Left forelimb (tissue), 1 donor: Measurements from ENCODE around the gene EMILIN2.
"Not testable (repeated sequence)": the region's sequence is repeated elsewhere in the genome, so short reads cannot be mapped to it uniquely, and the experiment has no call there.

ENCODE experiments used
- DNase-seq: peaks from one replicate; pipeline ENCODE4 v3.0.0-alpha.2; 2018; ENCODE audit warnings: low spot score

Gene EMILIN2

GRCh38 chr18:2846636-2847316, at the start of gene EMILIN2:
TSS of gene EMILIN2 (plus strand) at chr18:2847006. CDS start at chr18:2847189, 183 bp downstream.
- DNase-seq: peak; percentile 86

- no peak for DNase-seq
Observed at GRCh38 chr18:2797951-2798350, 48.9 kb upstream of the EMILIN2 start.

GRCh38 chr18:2799369-2799768, 47.4 kb upstream of the EMILIN2 start:
- no peak for DNase-seq

GRCh38 chr18:2805970-2806943, 40.5 kb upstream of the EMILIN2 start:
- DNase-seq: no peak

DNA sequence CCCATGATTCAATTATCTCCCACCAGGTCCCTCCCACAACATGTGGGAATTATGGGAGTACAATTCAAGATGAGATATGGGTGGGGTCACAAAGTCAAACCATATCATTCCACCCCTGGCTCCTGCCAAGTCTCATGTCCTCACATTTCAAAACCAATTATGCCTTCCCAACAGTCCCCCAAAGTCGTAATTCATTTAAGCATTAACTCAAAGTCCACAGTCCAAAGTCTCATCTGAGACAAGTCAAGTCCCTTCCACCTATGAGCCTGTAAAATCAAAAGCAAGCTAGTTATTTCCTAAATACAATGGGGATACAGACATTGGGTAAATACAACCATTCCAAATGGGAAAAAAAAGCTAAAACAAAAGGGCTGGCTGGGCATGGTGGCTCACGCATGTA, 38.2 kb upstream of the EMILIN2 start:
- not testable (repeated sequence) for DNase-seq

GRCh38 chr18:2809666-2810183, 37.1 kb upstream of the EMILIN2 start:
- DNase-seq: not testable (repeated sequence)

GRCh38 chr18:2811416-2811815, 35.4 kb upstream of the EMILIN2 start:
- no peak for DNase-seq

GRCh38 chr18:2814928-2815327, 31.9 kb upstream of the EMILIN2 start:
- no peak for DNase-seq

DNA sequence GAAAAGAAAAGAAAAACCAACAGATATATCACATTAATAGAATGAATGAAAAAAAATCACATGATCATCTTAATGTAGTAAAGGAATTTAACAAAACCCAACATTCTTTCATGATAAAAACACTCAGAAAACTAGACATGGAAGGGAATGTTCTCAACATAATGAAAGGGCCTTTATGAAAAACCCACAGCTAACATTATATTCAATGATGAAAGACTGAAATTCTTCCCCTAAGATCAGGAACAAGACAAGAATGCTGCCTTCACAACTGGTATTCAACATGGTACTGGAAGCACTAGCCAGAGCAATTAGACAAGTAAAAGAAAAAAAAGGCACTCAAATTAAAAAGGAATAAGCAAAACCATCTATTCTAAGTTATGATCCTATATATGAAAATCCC, 28.5 kb upstream of the EMILIN2 start:
- DNase-seq: no peak

GRCh38 chr18:2821695-2822094, 25.1 kb upstream of the EMILIN2 start:
- DNase-seq: no peak

- no peak for DNase-seq
Observed at GRCh38 chr18:2822213-2822921, 24.4 kb upstream of the EMILIN2 start.

DNA sequence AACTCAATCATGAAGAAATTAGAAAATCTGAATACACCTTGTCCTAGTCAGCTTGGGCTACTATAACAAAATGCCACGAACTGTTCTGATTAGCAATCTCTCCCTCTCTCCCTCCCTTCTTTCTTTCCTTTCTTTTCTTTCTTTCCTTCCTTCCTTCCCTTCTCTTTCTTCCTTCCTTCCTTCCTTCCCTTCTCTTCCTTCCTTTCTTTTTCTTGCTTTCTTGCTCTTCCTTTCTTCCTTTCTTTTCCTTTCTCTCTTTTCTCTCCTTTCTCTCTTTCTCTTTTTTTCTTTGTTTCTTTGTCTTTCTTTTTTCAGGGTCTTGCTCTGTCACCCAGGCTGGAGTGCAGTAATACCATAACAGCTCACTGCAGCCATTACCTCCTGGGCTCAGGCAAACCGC, 23.6 kb upstream of the EMILIN2 start:
- no peak for DNase-seq

DNA sequence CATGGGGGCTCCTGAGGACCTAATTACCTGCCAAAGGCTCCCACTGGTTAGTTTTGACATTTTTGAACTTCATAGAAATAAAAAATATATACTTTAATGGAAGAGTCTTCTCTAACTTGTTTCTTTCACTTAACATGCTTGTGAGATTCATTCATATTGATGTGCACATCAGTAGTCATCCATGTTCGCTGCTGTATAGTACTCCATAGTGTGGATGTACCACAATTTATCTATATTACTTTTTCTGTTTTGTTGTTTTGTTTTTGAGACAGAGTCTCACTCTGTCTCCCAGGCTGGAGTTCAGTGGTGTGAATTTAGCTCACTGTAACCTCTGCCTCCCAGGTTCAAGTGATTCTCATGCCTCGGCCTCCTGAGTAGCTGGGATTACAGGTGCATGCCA, 22.8 kb upstream of the EMILIN2 start:
- DNase-seq: no peak

GRCh38 chr18:2824865-2825264, 21.9 kb upstream of the EMILIN2 start:
- no peak for DNase-seq

DNA sequence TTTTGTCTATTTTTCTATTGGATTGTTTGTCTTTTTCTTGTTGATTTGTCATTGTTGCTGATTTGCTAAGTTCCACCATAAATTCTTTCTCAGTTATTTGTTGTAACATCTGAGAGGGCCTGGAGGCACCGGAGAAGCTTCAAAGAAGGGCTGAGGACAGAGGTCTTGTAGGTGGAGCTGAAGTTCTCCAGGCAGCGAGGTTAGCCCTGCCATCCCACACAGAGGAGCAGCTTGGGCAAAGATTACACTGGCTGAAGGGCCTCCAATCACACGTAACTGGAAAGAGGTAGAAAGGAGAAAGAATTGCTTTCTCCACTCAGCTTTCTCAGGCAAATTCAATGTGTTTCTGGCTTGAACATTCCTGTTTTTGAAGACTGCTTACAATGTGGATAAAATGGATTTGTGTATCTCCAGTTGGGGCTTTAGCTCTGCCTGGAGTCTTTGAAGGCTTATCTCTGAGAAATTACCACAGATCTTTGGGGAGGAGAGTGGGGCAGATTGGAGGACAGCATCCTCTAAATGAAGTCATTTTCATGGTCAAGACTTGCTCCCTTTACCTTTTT, 21.1 kb upstream of the EMILIN2 start:
- DNase-seq: no peak

DNA sequence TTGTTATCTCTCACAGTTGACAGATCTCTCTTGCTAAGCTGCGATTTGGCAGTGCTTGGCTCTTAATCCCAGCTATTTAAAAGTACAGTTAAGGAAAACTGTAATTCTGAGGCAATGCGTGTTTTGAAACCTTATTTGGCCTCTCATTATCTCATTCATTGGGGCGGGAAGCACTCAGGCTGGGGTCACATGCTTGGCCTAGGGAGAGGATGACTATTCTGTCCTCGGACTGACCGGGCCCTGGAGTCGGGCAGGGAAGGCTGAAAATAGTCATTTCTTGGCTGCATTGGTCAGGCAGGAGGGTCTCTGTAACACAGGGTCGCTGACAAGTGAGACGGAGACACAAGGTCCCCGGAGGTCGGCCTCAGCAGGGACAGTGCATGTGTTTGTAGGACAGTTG, 20.2 kb upstream of the EMILIN2 start:
- no peak for DNase-seq

- no peak for DNase-seq
Observed at GRCh38 chr18:2827061-2827460, 19.7 kb upstream of the EMILIN2 start.

DNA sequence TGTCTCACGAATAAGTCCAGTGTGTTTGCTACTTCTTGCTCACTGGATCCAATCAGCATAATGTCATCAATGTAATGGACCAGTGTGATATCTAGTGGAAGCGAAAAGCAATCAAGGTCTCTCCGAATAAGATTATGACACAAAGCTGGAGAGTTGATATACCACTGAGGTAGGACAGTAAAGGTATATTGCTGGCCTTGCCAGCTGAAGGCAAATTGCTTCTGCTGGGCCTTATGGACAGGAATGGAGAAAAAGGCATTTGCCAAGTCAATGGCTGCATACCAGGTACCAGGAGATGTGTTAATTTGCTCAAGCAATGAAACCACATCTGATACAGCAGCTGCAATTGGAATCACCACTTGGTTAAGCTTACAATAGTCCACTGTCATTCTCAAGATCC, 10.7 kb upstream of the EMILIN2 start:
- not testable (repeated sequence) for DNase-seq

GRCh38 chr18:2837290-2837689, 9.5 kb upstream of the EMILIN2 start:
- DNase-seq: not testable (repeated sequence)

DNA sequence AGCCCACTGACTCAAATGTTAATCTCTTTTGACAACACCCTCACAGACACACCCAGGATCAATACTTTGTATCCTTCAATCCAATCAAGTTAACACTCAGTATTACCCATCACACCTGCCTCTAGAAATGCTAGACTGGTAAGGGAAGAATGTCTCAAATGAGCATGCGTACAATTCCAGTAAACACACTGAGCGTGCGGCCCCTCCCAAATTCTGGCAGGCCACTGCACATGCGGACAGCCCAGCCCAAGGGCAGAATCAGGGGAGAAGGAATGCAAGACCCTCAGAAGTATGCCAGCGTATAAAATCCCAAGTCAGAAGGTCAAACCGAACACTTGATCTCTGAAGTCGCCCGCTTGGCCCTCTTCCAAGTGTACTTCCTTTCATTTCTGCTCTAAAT, 7.6 kb upstream of the EMILIN2 start:
- no peak for DNase-seq

GRCh38 chr18:2840521-2840920, 6.3 kb upstream of the EMILIN2 start:
- no peak for DNase-seq

GRCh38 chr18:2843146-2843545, 3.7 kb upstream of the EMILIN2 start:
- DNase-seq: no peak
